NCI-H460 (cell line): ENCODE measurements around the gene DCAF5. TPM values are rescaled to one million over a fixed set of nuclear protein-coding genes. Genes with fewer than 3 reads are reported as not detected.
"Not testable (repeated sequence)": the region's sequence is repeated elsewhere in the genome, so short reads cannot be mapped to it uniquely, and the experiment has no call there.

Source experiments
- DNase-seq: peaks from one replicate; pipeline ENCODE4 v3.0.0-alpha.2; 2016; ENCODE audit warnings: low read depth; ENCODE audit errors: extremely low read depth
- total RNA-seq: library from RNA; depleted of rRNA; stranded (reverse); fragments of >200 nt; shearing (Covaris generic); gene quantifications from 2 replicates; pipeline ENCODE4 v1.2.3, GENCODE V29; 2014

DCAF5 gene
- total RNA-seq, 1 experiment from 2014 or later = 14.3 TPM

- no peak for DNase-seq
These were observed 107.0 kb downstream of the DCAF5 start for GRCh38 chr14:69045857-69046475.

DNA sequence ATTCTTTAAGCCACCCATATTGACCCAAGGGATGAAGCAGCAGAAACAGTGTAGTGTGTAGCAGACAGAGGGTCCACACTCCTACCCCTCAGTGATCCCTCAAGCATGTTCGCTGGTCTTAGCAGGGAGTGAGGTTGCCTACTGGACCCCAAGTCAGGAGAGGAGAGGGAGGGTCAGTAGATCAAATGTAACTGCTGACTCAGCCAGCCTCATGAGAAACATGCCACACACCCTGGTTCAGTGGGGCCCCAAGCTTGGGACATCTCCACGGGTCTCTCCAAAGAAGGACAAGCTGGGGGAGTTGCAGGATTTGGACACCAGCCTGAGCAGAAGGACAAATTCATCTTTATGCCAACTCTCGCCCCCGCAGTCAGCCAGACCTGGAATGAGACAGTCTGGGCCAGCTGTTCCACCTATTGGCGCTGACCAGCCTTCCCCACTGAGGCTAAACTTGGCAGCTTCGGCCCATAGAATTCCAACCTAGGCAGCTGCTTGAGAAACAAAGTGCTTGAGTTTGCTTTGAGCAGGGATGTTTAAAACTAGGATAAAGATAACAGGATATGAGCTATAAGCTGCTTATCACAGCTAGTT, 107.9 kb downstream of the DCAF5 start:
- DNase-seq = no peak

- DNase-seq = no peak
These were observed 108.6 kb downstream of the DCAF5 start for GRCh38 chr14:69044296-69044695.

DNA sequence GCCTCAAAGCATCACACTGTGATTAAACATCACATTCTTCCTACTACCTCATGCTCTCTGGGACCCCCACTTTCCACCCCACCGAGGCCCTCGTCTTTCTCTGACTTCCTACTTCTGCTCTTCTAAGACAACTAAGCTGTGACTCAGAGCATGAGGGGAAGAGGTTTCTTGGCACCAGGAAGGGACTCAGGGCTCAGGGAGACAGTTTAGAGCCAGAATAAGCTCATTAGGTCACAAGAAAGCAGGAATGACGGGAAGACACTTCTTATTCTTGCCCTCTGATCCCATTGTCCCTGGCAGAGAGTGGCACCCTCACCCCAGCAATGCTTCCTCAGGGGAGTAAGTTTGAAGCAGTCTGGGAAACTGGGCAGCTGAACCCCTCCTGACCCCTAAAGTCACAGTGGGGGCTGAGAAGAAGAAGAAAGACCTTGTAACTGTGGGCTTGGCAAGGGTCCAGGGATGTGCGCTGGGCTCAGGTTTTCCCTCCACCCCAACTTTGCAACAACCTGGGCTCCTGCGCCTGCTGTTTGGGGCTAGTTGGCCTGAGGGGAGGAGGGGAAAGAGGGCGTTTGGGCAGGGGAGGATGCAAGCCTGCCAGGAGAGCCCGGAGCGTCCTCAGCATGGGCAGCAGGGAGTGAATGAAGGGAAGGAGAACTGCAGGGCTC, 109.2 kb downstream of the DCAF5 start:
- DNase-seq = no peak

GRCh38 chr14:69042787-69043444, 110.0 kb downstream of the DCAF5 start:
- no peak for DNase-seq

- DNase-seq = no peak
These were observed 110.6 kb downstream of the DCAF5 start for GRCh38 chr14:69042299-69042698.

DNA sequence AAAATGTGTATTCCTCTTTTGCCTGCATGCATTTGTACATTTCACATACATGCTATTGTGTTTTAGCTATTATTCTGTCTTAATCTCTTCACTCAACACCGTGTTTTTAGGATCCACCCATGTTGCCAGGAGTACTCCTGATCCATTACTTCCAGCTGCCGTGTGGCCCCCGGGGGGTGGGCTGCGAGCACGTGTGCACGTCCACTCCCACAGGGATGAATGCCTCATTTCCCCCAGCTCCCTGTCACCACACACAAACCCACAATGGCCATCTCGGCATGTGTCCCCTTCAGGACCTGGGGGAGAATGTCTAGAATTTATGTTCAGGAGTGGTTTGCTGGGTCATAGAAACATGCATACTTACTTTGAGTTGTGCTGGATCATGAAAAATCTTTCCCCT, 111.1 kb downstream of the DCAF5 start:
- DNase-seq = no peak

- DNase-seq = no peak
These were observed 112.6 kb downstream of the DCAF5 start for GRCh38 chr14:69040353-69040752.

GRCh38 chr14:69039288-69039628, 113.7 kb downstream of the DCAF5 start:
- DNase-seq = no peak

DNA sequence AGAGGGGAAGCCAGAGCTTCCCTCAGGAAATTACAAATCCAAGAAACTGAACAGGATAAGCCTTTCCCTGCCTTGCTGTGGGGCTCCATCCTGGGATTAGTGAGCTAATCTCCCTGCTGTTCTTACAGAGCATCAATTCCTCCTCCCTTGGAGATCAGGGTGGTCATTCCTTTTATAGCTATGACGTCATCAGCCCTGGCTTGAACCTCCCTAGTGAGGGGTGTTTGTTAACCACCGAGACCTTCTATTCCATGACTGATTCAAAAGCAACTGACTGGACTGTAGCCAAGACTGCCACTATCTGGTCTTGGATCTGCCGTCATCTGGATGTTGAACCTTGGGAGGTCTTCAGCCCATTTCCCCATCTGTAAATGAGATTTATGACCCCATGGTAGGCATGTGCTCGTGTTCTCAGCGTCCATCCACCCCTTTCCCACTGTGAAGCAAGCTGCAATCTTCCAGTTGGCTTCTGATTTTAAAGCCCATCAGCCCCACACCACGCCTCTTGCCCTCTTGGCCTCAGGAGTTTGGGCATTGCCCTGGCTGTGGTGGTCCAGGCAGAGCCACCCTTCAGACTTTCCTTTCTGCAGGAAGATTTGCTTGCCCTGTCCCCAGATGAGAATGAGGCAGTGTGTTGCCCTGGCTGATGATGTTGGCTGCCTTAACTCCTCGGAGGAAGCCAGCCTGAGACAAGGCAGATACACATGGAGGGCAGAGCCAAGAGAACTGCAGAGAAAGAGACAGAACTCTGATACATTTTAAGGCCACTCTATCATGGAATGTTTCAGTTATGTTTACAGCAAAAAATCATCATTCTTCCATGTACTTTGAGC, 114.2 kb downstream of the DCAF5 start:
- DNase-seq = no peak

GRCh38 chr14:69037790-69038454, 115.0 kb downstream of the DCAF5 start:
- no peak for DNase-seq

DNA sequence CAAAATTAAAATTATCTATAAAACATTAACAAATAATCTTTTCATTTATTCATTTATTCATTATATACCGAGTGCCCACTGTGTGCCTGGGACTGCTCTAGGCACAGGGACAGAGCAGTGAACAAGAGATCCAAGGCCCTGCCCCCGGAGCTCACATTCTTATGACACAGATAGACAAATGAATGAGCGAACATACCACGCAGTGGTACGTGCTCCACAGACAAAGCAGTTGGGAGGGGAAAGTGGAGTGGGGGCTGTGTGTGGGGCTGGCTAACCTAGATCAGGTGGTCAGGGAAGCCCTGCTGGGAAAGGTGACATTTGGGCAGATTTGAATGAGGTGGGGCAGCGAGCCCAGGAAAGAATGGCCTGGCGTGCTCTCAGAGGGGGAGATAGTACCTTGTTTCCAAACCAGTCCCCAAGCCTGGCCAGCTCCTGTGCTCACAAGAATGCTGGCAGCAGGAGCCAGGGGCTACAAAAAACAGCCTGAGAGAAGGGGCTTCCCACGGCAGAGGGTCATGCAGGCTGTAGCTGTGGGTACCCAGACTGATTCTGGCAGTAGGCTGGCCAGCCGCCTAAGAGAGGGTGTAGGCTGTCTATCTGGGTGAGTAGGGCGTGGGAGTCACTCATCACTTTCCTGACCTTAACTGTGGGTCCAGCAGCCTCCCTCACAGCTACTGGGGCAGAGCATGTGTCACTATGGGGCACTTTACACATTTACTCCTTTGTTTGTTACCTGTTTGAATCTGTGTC, 116.0 kb downstream of the DCAF5 start:
- no peak for DNase-seq

DNA sequence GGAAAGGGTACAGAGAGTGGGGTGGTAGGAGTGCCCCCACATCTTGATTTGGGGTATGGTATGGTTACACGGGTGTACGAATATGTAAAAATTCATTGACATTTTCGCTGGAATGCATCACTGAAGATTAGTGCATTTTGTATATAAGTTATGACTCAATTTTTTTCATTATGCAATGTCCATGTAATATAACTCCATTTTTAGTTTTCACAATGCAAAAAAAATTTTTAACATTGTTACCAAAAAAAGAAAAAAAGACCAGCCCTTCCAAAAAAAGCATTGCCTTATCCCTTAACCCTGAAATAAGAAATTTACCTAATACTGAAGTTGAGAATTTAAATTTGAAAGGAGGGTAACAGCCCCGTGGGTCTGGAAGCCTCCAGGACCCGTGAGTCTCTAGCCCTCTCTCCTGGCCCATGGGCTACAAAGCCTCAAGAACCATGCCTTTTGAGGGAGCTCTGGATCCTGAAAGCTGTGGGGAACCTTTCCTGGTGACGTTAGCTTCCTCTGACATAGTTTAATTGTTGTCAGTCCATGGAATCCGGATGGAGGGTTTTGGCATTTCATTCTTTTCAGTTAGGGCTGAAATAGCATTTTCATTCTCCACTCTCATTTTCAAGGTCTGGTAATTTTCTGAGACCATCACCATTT, 118.2 kb downstream of the DCAF5 start:
- no peak for DNase-seq

DNA sequence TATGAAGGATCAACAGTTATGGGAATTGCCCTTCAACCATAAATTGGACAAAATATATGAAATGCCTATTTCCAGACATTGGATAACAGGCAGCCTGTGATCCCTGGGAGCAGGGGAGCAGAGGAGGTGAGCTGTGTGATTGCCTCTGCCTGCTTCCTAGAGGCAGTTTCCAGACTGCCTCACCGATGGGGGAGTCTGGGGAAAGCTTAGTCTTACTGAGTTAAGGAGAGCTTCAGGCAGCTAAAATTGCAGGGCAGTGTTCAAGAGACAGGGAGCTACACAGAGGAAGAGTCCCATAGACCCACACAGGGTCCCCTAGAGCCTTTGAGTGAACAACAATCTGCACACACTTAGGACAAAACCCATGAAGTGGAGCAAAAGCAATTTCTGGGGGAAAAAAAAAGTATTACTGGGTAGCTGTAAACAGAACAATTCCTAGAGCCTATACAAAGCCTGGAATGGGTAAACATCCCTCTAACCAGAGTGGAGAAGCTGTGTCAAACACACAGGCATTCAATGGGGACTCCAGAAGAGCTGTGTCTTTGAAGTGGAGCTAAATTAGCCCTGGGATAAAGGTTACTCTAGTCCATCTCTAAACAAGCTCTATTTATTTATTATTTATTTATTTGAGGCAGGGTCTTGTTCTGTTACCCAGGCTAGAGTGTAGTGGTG, 125.5 kb downstream of the DCAF5 start:
- DNase-seq = no peak

DNA sequence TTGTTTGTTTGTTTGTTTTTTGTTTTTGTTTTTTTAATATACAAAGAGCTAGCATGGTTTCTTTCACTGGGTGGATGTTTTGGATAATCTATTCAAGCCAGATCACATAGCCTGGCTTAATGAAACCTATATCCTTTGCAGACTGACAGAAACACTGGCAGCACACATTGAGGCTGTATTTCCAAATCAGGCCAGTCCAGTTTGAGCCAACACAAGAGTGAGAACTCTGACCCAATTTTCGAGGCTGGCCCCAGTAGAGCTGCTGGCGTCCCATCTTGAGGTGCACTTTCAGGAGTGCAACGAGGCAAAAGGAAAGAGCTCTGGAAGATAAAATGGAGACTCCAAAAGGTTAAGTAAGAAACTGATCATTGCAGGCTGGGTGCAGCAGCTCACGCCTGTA, 129.9 kb downstream of the DCAF5 start:
- no peak for DNase-seq

- DNase-seq = not testable (repeated sequence)
These were observed 130.8 kb downstream of the DCAF5 start for GRCh38 chr14:69022093-69022492.

- DNase-seq = no peak
These were observed 135.2 kb downstream of the DCAF5 start for GRCh38 chr14:69017706-69018105.

DNA sequence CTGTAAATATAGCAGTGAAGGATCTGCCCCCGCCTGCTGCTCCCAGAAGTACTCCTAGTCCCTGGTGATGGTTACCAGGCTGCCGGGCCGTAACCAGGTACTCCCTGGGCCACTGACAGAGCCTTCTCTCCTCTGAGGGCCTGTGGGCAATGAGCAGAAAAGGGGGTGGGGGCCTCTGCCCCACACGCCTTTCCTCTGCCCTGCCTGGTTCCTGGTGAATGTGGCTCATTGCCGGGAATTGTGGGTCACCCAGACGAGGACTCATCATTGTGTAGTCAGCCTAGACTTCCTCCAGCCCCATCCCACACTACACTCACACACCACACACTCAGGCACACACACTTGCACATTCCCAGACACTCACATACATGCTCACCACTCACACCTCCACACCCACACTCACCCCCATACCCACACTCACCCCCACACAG, 138.1 kb downstream of the DCAF5 start:
- no peak for DNase-seq
